ENCODE measurements around the gene SOX12. TPM values are rescaled to one million over a fixed set of nuclear protein-coding genes. Genes with fewer than 3 reads are reported as not detected.
"Not testable (repeated sequence)": the region's sequence is repeated elsewhere in the genome, so short reads cannot be mapped to it uniquely, and the experiment has no call there.

The SOX12 gene
- total and polyA plus RNA-seq, 2 donors, result 2.5 to 4.7 TPM

DNA sequence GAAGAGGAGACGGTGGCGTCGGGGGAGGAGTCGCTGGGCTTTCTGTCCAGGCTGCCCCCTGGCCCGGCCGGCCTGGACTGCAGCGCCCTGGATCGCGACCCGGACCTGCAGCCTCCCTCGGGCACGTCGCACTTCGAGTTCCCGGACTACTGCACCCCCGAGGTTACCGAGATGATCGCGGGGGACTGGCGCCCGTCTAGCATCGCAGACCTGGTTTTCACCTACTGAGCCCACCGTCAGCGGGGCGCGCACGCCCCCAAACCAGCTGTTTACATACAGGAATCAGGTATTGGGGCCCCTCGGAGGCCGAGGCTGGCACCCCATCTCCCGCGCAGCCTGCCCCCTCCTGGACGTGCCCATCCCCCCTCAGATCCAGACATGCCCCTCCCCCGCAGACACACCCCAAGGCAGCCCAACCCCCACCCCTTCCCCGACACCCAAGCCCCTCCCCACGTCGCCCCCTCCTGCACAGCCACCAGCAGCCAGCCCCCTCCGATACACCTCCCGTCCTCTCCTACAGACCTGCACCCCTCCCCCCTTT, 1.4 kb downstream of the SOX12 start:
- Histone ChIP-seq H3K27me3 (ENCODE audit: control insufficient read depth in 2 of 2, insufficient read depth in 1 of 2, low read length in 1 of 2) (peaks cover 0 to 3% of the 10 kb centered on the region in 2 donors), H3K36me3 (ENCODE audit: control insufficient read depth in 2 of 2, insufficient read depth in 2 of 2, low read length in 1 of 2) (no peaks in the 10 kb centered on the region), H3K9me3 (ENCODE audit: control insufficient read depth in 2 of 2, insufficient read depth in 1 of 2, low read length in 1 of 2) (no peaks in the 10 kb centered on the region), H3K4me3 (ENCODE audit: low read length in 2 of 2) (peak overlapping the region; percentile 54 to 78), H3K4me1 (ENCODE audit: control insufficient read depth in 2 of 2, insufficient read depth in 2 of 2, low read length in 2 of 2) (peaks cover 9 to 44% of the 10 kb centered on the region in 2 donors), H3K27ac (ENCODE audit: low read depth in 1 of 2, low read length in 1 of 2) (peak overlapping the region; percentile 84 to 96)
- WGBS, result 1% methylated on average over 38 of the region's 38 CpGs
- no peak for DNase-seq (ENCODE audit: low read depth in 6 of 9, low spot score in 9 of 9)

DNA sequence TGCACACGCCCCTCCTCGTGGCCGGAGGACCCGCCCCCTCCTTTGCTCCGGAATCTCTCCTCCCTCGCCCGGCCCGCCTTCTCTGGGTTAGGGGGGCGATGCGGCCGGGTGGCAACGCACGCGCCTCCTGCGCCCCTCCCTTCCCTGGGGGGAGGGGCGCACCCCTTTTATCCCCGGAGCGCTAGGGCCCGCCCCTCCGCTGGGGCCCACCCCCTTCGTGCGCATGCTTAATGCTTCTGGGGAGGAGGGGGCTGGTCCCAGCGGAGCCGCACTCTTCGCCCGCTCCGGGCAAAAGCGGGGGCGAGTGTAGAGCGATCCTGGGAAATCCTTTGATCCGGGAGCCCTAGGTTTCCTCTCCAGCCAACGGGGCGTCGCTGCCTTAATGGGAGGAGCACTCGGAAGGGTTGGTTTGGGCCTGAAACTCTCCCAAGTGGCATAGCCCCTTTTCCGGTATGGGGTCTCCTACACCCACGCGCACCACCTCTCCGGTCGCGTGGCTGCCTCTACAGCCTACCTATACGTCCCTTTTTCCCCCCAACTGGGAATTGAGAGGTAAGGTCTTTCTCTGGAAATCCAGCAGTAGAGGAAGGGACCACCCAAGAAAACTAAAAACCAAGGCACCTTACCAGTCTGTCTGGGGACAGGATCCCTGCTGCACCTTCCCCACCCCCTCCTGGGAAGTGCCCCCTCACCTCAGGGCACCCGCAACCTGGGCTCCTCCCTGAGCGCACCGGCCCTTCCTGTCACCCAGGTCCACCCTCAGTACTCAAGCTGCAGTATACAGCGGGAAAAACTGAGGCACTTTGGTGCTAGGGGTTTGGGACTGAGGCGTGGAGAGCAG, 2.1 kb downstream of the SOX12 start:
- H3K27ac ChIP-seq (ENCODE audit: low read depth in 1 of 2, low read length in 1 of 2), result peak overlapping the region; percentile 39 to 61
- peak in 8 of 9 donors; percentile 79 to 97 (median 92) for DNase-seq (ENCODE audit: low read depth in 6 of 9, low spot score in 9 of 9)
- H3K9me3 ChIP-seq (ENCODE audit: control insufficient read depth in 2 of 2, insufficient read depth in 1 of 2, low read length in 1 of 2), result no peaks in the 10 kb centered on the region
- 8% methylated on average over 47 of the region's 47 CpGs for WGBS
- peaks cover 0 to 3% of the 10 kb centered on the region in 2 donors for H3K27me3 ChIP-seq (ENCODE audit: control insufficient read depth in 2 of 2, insufficient read depth in 1 of 2, low read length in 1 of 2)
- peaks cover 9 to 44% of the 10 kb centered on the region in 2 donors for H3K4me1 ChIP-seq (ENCODE audit: control insufficient read depth in 2 of 2, insufficient read depth in 2 of 2, low read length in 2 of 2)
- no peaks in the 10 kb centered on the region for H3K36me3 ChIP-seq (ENCODE audit: control insufficient read depth in 2 of 2, insufficient read depth in 2 of 2, low read length in 1 of 2)
- H3K4me3 ChIP-seq (ENCODE audit: low read length in 2 of 2), result peak overlapping the region; percentile 54 to 78

DNA sequence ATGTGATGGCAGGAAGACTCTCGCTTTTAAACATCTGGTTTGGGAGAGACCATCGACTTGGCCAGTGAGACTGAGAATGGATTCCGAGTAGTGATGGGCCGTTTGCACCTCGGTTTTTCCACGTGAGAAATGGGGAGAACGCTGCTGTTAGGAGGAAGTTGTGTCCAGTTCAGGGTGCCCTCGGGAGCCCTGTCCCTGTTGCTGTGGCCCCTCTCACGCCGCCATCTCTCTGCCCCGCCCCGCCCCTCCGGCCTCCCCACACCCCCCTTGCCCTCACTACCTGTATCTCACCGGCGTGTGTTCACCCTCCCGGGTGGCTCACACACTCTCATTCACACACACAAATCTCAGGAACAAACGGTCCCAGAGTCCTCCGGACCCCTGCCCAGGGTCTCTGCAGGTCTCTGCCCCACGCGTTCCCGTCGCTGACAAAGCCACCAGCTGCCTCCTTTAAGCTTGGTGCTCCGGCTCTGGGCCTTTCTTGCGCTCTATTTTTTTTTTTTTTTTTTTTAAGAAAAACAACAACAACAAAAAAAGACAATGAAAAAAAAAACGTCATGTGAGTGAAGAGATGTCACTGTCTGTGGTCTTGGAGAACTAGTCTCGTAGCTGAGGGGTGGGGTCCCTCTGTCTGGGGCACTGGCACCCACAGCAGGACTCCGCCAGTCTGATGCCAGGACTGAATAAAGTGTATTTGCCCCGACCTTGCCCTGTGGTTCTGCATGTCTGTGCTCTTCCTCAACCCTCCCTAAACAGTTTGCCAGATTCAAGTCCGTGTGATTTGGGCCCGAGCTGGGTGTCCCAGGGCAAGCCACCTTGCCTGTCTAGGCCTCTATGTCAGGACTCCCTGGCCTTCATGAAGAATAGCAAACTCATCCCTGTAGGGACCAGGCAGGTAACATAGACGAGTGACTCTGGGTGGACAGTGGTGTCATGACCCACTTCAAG, 2.9 kb downstream of the SOX12 start:
- Histone ChIP-seq H3K27me3 (ENCODE audit: control insufficient read depth in 2 of 2, insufficient read depth in 1 of 2, low read length in 1 of 2) (peaks cover 0 to 3% of the 10 kb centered on the region in 2 donors), H3K4me1 (ENCODE audit: control insufficient read depth in 2 of 2, insufficient read depth in 2 of 2, low read length in 2 of 2) (peaks cover 9 to 44% of the 10 kb centered on the region in 2 donors), H3K4me3 (ENCODE audit: low read length in 2 of 2) (peak overlapping the region; percentile 54 to 78), H3K9me3 (ENCODE audit: control insufficient read depth in 2 of 2, insufficient read depth in 1 of 2, low read length in 1 of 2) (no peaks in the 10 kb centered on the region), H3K36me3 (ENCODE audit: control insufficient read depth in 2 of 2, insufficient read depth in 2 of 2, low read length in 1 of 2) (no peaks in the 10 kb centered on the region), H3K27ac (ENCODE audit: low read depth in 1 of 2, low read length in 1 of 2) (peak overlapping the region in 1 of 2 donors; percentile 61)
- 81% methylated on average over 31 of the region's 31 CpGs for whole genome bisulfite sequencing
- DNase-seq (ENCODE audit: low read depth in 6 of 9, low spot score in 9 of 9), result no peak

DNA sequence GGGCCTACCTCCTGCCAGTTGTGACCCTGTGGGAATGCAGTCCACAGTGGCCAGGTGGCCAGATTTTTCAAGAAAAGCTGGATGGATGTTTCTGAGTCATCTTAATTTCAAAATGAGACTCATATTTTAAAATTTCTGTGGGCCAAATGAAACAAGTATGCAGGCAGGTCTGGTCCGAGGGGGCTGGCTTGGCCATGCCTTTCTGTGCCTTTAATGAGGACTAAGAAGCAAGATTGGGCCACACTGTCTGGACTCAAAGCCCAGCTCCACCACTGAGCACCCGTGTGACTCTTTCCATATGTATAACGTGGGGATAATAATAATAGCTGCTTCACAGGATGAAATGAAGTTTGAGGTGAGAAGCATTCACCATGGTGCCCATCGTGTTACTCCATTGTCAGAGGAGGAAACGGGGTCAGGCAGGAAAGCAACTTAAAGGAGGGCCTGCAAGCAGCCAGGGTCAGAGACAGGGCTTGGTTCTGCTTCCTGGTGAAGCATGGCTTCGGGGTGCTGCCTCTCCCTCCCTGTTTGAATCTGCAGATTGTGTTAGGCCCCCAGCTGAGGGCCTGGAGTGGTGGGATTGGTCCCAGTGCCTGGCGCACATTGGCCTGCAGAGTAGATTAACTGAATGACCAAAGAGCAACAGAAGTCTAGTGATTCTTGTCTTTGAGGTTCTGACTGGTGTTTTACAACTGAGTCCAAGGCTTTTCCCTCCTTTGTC, 3.8 kb downstream of the SOX12 start:
- Histone ChIP-seq H3K27me3 (ENCODE audit: control insufficient read depth in 2 of 2, insufficient read depth in 1 of 2, low read length in 1 of 2) (peaks cover 0 to 3% of the 10 kb centered on the region in 2 donors), H3K27ac (ENCODE audit: low read depth in 1 of 2, low read length in 1 of 2) (no peak overlapping the region), H3K9me3 (ENCODE audit: control insufficient read depth in 2 of 2, insufficient read depth in 1 of 2, low read length in 1 of 2) (no peaks in the 10 kb centered on the region), H3K4me3 (ENCODE audit: low read length in 2 of 2) (no peak overlapping the region), H3K4me1 (ENCODE audit: control insufficient read depth in 2 of 2, insufficient read depth in 2 of 2, low read length in 2 of 2) (peaks cover 9 to 40% of the 10 kb centered on the region in 2 donors), H3K36me3 (ENCODE audit: control insufficient read depth in 2 of 2, insufficient read depth in 2 of 2, low read length in 1 of 2) (no peaks in the 10 kb centered on the region)
- DNase-seq (ENCODE audit: low read depth in 6 of 9, low spot score in 9 of 9), result no peak
- 78% methylated on average over 7 of the region's 7 CpGs for WGBS

DNA sequence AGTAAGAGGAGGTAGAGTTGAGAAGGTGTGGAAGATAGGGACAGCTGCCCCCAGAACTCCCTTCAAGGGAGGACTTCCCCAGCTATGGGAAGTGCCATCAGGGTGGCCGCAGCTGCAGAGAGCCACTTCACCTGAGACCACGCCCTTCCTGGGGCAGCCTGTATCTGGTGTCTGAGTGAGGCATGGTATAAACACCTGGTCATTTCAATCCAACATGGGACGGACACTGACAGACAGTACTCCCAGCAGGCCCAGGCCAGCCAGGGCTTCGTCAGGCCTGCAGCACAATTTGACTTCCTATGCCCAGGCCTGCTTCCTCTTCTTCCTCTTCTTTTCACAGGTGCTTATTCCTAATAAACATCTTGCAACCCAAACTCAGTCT, 4.5 kb downstream of the SOX12 start:
- Histone ChIP-seq H3K4me3 (ENCODE audit: low read length in 2 of 2) (no peak overlapping the region), H3K9me3 (ENCODE audit: control insufficient read depth in 2 of 2, insufficient read depth in 1 of 2, low read length in 1 of 2) (no peaks in the 10 kb centered on the region), H3K4me1 (ENCODE audit: control insufficient read depth in 2 of 2, insufficient read depth in 2 of 2, low read length in 2 of 2) (peaks cover 9 to 33% of the 10 kb centered on the region in 2 donors), H3K27me3 (ENCODE audit: control insufficient read depth in 2 of 2, insufficient read depth in 1 of 2, low read length in 1 of 2) (peaks cover 0 to 3% of the 10 kb centered on the region in 2 donors), H3K27ac (ENCODE audit: low read depth in 1 of 2, low read length in 1 of 2) (no peak overlapping the region), H3K36me3 (ENCODE audit: control insufficient read depth in 2 of 2, insufficient read depth in 2 of 2, low read length in 1 of 2) (no peaks in the 10 kb centered on the region)
- DNase-seq (ENCODE audit: low read depth in 6 of 9, low spot score in 9 of 9), result no peak
- WGBS, result 95% methylated on average over 4 of the region's 4 CpGs

DNA sequence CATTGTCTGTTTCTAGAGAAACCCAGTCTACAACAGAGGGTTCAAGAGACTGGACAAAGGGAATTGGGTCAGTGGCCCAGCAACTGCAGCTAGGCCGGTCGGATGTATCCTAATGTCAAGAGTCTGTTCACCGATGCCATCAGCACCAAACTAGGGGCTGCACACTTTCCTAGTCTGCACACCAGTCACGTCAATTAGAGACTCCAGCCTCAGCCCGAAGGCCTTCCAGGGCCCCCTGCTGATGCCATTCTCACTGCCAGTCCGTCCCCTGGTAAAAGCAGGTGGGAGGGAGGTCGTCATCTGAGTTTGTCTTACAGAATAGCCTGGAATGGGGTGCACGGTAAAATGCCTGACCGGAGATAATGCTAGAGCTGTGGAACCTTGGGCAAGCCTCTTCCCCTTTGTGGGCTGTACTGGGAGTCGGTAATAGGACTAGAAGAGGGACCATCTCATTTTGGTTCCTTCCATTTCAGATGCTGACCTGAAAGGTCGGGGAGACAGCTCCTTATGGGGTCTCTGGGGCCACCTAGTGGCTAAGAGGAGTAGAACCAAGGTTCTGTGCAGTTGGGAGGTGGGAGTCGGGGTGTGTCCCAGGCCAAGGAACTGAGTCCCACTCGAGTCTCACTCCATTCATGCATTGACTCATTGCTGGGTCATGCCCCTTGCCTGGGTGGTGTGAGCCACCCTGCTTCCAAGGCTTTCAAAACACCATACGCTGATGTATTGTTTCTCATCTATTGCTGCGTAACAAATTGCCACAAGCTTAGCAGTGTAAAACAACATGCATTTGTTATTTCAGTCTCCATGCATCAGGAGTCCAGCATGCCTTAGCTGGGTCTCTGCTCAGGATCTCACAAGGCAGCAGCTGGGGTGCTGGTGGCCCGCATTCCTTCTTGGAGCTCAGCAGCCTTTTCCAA, 5.1 kb downstream of the SOX12 start:
- peak in 4 of 9 donors; percentile 58 to 79 (median 65) for DNase-seq (ENCODE audit: low read depth in 6 of 9, low spot score in 9 of 9)
- Histone ChIP-seq H3K27me3 (ENCODE audit: control insufficient read depth in 2 of 2, insufficient read depth in 1 of 2, low read length in 1 of 2) (peaks cover 0 to 3% of the 10 kb centered on the region in 2 donors), H3K9me3 (ENCODE audit: control insufficient read depth in 2 of 2, insufficient read depth in 1 of 2, low read length in 1 of 2) (no peaks in the 10 kb centered on the region), H3K36me3 (ENCODE audit: control insufficient read depth in 2 of 2, insufficient read depth in 2 of 2, low read length in 1 of 2) (no peaks in the 10 kb centered on the region), H3K4me1 (ENCODE audit: control insufficient read depth in 2 of 2, insufficient read depth in 2 of 2, low read length in 2 of 2) (peaks cover 9 to 31% of the 10 kb centered on the region in 2 donors), H3K4me3 (ENCODE audit: low read length in 2 of 2) (no peak overlapping the region), H3K27ac (ENCODE audit: low read depth in 1 of 2, low read length in 1 of 2) (peak overlapping the region in 1 of 2 donors; percentile 26)
- 59% methylated on average over 16 of the region's 16 CpGs for WGBS

DNA sequence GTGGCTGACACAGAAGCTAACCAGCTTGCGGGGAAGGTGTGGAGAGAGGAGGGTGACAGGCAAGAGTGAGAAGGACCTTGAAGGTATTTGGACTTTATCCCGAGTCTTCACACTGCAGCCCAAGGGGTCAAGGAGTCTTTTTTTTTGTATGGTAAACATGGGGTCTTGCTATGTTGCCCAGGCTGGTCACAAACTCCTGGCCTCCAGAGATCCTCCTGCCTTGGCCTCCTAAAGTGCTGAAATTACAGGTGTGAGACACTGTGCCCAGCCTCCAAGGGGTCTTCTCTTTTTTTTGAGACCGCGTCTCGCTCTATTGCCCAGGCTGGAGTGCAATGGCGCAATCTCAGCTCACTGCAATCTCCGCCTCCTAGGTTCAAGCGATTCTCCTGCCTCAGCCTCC, 9.2 kb downstream of the SOX12 start:
- WGBS, result 97% methylated on average over 8 of the region's 8 CpGs
- no peaks in the 10 kb centered on the region for H3K9me3 ChIP-seq (ENCODE audit: control insufficient read depth in 2 of 2, insufficient read depth in 1 of 2, low read length in 1 of 2)

DNA sequence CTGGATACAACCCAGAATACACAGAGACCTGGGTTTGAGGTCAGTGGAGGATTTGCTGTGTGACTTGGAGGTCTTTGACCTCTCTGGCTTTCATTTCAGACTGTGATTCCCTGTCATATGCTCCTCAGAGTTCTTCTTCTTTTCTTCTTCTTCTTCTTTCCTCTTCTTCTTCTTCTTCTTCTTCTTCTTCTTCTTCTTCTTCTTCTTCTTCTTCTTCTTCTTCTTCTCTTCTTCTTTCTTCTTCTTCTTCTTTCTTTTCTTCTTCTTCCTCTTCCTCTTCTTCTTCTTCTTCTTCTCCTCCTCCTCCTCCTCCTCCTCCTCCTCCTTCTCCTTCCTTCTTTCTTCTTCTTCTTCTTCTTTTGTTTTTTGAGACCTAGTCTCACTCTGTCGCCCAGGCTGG, 10.7 kb downstream of the SOX12 start:
- H3K27ac ChIP-seq (ENCODE audit: low read depth in 1 of 2, low read length in 1 of 2); H3K4me3 ChIP-seq (ENCODE audit: low read length in 2 of 2); H3K36me3 ChIP-seq (ENCODE audit: control insufficient read depth in 2 of 2, insufficient read depth in 2 of 2, low read length in 1 of 2); H3K27me3 ChIP-seq (ENCODE audit: control insufficient read depth in 2 of 2, insufficient read depth in 1 of 2, low read length in 1 of 2); H3K9me3 ChIP-seq (ENCODE audit: control insufficient read depth in 2 of 2, insufficient read depth in 1 of 2, low read length in 1 of 2); DNase-seq (ENCODE audit: low read depth in 6 of 9, low spot score in 9 of 9); H3K4me1 ChIP-seq (ENCODE audit: control insufficient read depth in 2 of 2, insufficient read depth in 2 of 2, low read length in 2 of 2): not testable (repeated sequence)
- 96% methylated on average over 1 of the region's 1 CpG for WGBS

More for the DNA sequence above, 9.2 kb downstream of the SOX12 start:
- Histone ChIP-seq H3K36me3 (ENCODE audit: control insufficient read depth in 2 of 2, insufficient read depth in 2 of 2, low read length in 1 of 2) (no peaks in the 10 kb centered on the region), H3K27me3 (ENCODE audit: control insufficient read depth in 2 of 2, insufficient read depth in 1 of 2, low read length in 1 of 2) (no peaks in the 10 kb centered on the region), H3K4me1 (ENCODE audit: control insufficient read depth in 2 of 2, insufficient read depth in 2 of 2, low read length in 2 of 2) (peaks cover 3 to 6% of the 10 kb centered on the region in 2 donors), H3K27ac (ENCODE audit: low read depth in 1 of 2, low read length in 1 of 2) (no peak overlapping the region), H3K4me3 (ENCODE audit: low read length in 2 of 2) (no peak overlapping the region)
- no peak for DNase-seq (ENCODE audit: low read depth in 6 of 9, low spot score in 9 of 9)
